ENCODE data around the gene BBOX1.
"Not testable (repeated sequence)": the region's sequence is repeated elsewhere in the genome, so short reads cannot be mapped to it uniquely, and the experiment has no call there.

BBOX1 gene

GRCh38 chr11:27174021-27174420, 133.4 kb downstream of the BBOX1 start:
- POLR2A ChIA-PET (ENCODE audit: low non-redundant PET): no interaction called here
- CTCF ChIA-PET: interaction anchor here (0.6 to 1.0 kb wide), 3 partner anchors 29 to 256 kb away, joined by 4 to 5 read pairs (median 4); no protein-coding TSS in a partner anchor
- DNase-seq (ENCODE audit: low spot score): peak; percentile 80
- peak overlapping the region; percentile 76 for H3K27ac ChIP-seq
- TF ChIP-seq CTCF (conservative IDR thresholded peaks at IDR 0.05; ENCODE audit: low read depth): no peak

- DNase-seq (ENCODE audit: low spot score): no peak
- TF ChIP-seq CTCF (conservative IDR thresholded peaks at IDR 0.05; ENCODE audit: low read depth): no peak
- POLR2A ChIA-PET (ENCODE audit: low non-redundant PET): no interaction called here
- peak overlapping the region; percentile 76 for H3K27ac ChIP-seq
- CTCF ChIA-PET: interaction anchor here (0.7 to 1.0 kb wide), 2 partner anchors 15 to 121 kb away, joined by 5 read pairs; no protein-coding TSS in a partner anchor
Observed at GRCh38 chr11:27174672-27175210, 134.1 kb downstream of the BBOX1 start.

- CTCF ChIA-PET; H3K27ac ChIP-seq; DNase-seq (ENCODE audit: low spot score); POLR2A ChIA-PET (ENCODE audit: low non-redundant PET): not testable (repeated sequence)
Observed at GRCh38 chr11:27175562-27175961, 134.9 kb downstream of the BBOX1 start.
